ENCODE results near the gene ANKRD1.
"Not testable (repeated sequence)": the region's sequence is repeated elsewhere in the genome, so short reads cannot be mapped to it uniquely, and the experiment has no call there.

Gene ANKRD1

GRCh38 chr10:90912854-90913479 lies 7.9 kb downstream of the ANKRD1 start:
- no peak for DNase-seq

GRCh38 chr10:90912174-90912573 lies 8.7 kb downstream of the ANKRD1 start:
- no peak for DNase-seq

GRCh38 chr10:90911133-90912051 lies 9.5 kb downstream of the ANKRD1 start:
- DNase-seq: peak in 48 of 56 donors; percentile 2 to 84 (median 30)

- DNase-seq: no peak
Measured at GRCh38 chr10:90906596-90906995, 14.3 kb downstream of the ANKRD1 start.

- no peak for DNase-seq
Measured at GRCh38 chr10:90905925-90906324, 15.0 kb downstream of the ANKRD1 start.

GRCh38 chr10:90896916-90897315 lies 24.0 kb downstream of the ANKRD1 start:
- DNase-seq: not testable (repeated sequence)

GRCh38 chr10:90893190-90893589 lies 27.7 kb downstream of the ANKRD1 start:
- no peak for DNase-seq

GRCh38 chr10:90890347-90890746 lies 30.5 kb downstream of the ANKRD1 start:
- no peak for DNase-seq

- no peak for DNase-seq
Measured at GRCh38 chr10:90889636-90890035, 31.3 kb downstream of the ANKRD1 start.

GRCh38 chr10:90888387-90888786 lies 32.5 kb downstream of the ANKRD1 start:
- DNase-seq: no peak

- DNase-seq: no peak
Measured at GRCh38 chr10:90887555-90887954, 33.3 kb downstream of the ANKRD1 start.

GRCh38 chr10:90885176-90885575 lies 35.7 kb downstream of the ANKRD1 start:
- no peak for DNase-seq

- no peak for DNase-seq
Measured at GRCh38 chr10:90884431-90884830, 36.5 kb downstream of the ANKRD1 start.

- not testable (repeated sequence) for DNase-seq
Measured at GRCh38 chr10:90880059-90880719, 40.7 kb downstream of the ANKRD1 start.

GRCh38 chr10:90879062-90879461 lies 41.8 kb downstream of the ANKRD1 start:
- no peak for DNase-seq

GRCh38 chr10:90872648-90873020 lies 48.3 kb downstream of the ANKRD1 start:
- DNase-seq: no peak

GRCh38 chr10:90871766-90872647 lies 48.9 kb downstream of the ANKRD1 start, which contains the start of gene RPP30:
Gene RPP30 (plus strand): TSS chr10:90871974. CDS start chr10:90871987, 13 bp downstream.
- peak; percentile 36 to 92 (median 78) for DNase-seq

- peak in 43 of 56 donors; percentile 1 to 68 (median 27) for DNase-seq
Measured at GRCh38 chr10:90871279-90871765, 49.6 kb downstream of the ANKRD1 start.

GRCh38 chr10:90866050-90866598 lies 54.8 kb downstream of the ANKRD1 start:
- DNase-seq: no peak

- DNase-seq: no peak
Measured at GRCh38 chr10:90865401-90865800, 55.5 kb downstream of the ANKRD1 start.

Measured in amygdala (tissue), 56 donors.